HFF-Myc (cell line): ENCODE measurements around the gene PARK7.

ENCODE experiments used
- DNase-seq: peaks from one replicate; pipeline ENCODE4 v3.0.0-alpha.2; 2011; ENCODE audit warnings: low read depth; ENCODE audit errors: extremely low read depth
- H3K4me3 ChIP-seq: replicated peaks from 2 replicates; pipeline ENCODE4 v1.5.1; 2011; ENCODE audit warnings: low read depth, mild to moderate bottlenecking, control low read depth, low read length
- CTCF ChIP-seq: IDR thresholded peaks from 2 replicates; pipeline ENCODE4 v1.5.1; 2012; ENCODE audit warnings: mild to moderate bottlenecking, low read depth, low read length, control low read depth; ENCODE audit errors: missing control alignments

Gene PARK7

GRCh38 chr1:8003438-8004112, 42.1 kb downstream of the PARK7 start:
- no peak for TF ChIP-seq CTCF
- no peak overlapping the region for H3K4me3 ChIP-seq
- DNase-seq, result no peak

GRCh38 chr1:8004113-8004802, 42.7 kb downstream of the PARK7 start:
- no peak for TF ChIP-seq CTCF
- no peak for DNase-seq
- no peak overlapping the region for H3K4me3 ChIP-seq

- H3K4me3 ChIP-seq, result no peak overlapping the region
- TF ChIP-seq CTCF, result no peak
- peak; percentile 36 for DNase-seq
These were observed 43.5 kb downstream of the PARK7 start for GRCh38 chr1:8004803-8005573.

- H3K4me3 ChIP-seq, result no peak overlapping the region
- TF ChIP-seq CTCF, result no peak
- DNase-seq, result no peak
These were observed 44.8 kb downstream of the PARK7 start for GRCh38 chr1:8006037-8006963.

- H3K4me3 ChIP-seq, result no peak overlapping the region
- no peak for TF ChIP-seq CTCF
- DNase-seq, result no peak
These were observed 47.8 kb downstream of the PARK7 start for GRCh38 chr1:8009043-8010002.
